Activated CD8-positive, alpha-beta memory T cell treated with anti-CD3 and anti-CD28 coated beads for 4 hours (primary cell): Measurements from ENCODE around the gene TMEM203.
A peak's percentile ranks its signal among the peaks of the same experiment; 100 is the strongest.

Experiments
- DNase-seq, 2 donors: peaks; one replicate each; pipeline ENCODE4 v3.0.0-alpha.2; 2020; ENCODE audit warnings: low read depth in 2 of 2

Gene TMEM203

DNA sequence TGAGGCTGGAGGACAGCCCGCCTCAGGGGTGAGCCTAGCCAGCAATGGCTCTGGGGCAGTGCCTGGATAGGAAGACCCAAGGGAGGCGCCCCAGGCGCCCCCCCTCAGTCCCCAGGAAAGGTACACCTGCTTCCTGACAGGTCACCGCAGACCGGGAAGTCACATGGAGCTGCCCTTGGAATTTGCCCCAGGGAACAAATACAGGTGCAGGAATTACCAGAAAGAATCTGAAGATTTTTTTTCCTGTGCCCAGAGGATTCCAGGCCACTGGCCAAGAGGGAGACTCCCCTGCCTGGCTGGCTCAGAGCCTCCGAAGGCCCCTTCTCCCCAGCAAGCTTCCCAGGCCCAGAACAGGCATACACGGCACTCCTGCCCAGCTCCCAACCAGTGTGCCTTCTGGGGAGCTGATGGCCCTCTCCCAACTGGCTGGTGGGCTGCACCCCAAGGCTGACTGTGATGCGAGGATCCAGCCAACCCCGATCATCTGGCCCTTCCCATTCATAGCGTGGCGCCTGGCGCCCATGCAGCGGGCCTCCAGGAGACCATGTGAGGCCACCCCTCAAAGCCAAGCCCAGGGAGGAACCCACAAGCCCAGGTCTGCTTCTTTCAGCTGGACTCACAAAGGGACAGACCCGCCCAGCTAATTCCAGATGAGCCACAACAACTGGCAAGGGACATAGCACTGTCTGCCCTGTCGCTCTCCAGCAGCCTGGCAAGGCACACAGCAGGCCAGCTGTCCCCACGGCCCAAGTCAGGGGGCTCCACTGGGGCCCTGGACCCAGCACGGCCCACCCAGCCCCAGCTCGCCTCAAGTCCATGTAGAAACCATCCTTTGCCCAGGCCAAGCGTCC is 7.2 kb downstream of the TMEM203 start:
- DNase-seq, result no peak

- no peak for DNase-seq
Observed at GRCh38 chr9:137195525-137196220, 9.8 kb downstream of the TMEM203 start.

DNA sequence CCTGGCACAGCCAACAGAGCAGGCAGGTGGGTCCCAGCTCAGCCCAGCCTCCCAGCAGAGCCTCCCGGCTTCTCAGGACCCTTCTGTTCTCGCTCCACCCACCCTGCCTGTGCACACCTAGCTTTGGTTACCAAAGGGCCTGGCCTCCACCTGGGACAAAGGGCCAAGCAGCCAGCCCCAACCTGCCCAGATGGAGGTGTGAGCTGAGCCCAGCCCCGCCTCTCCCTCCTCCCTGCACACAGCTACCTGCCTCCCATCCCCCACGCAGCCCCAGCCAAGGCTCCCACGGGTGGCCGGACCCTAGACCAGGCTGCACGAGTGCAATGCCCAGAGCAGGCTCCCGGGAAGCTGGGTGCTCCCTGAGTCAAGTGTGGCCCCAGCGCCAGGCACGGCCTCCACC is 10.5 kb downstream of the TMEM203 start:
- no peak for DNase-seq

GRCh38 chr9:137194388-137194787 is 11.1 kb downstream of the TMEM203 start:
- no peak for DNase-seq

DNA sequence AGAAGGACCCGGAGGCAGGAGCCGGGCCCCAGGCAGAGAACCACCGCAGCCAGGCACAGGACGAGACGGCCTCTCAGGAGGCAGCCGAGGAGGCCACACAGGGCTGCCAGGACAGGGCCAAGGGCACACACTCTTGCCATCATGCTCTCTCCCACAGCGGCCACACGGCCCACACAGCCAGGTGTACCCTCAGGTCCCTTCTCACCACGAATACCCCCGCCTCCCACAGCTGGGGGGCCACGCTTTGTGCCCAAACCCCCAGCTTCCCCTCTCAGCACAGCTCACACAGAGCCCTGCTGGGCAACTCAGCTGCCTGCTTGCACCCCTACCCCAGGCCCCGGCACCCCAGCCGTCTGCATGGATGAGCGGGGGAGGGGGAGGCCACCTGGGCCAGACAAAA is 11.7 kb downstream of the TMEM203 start:
- DNase-seq, result no peak

GRCh38 chr9:137192859-137193258 is 12.6 kb downstream of the TMEM203 start:
- DNase-seq, result no peak

DNA sequence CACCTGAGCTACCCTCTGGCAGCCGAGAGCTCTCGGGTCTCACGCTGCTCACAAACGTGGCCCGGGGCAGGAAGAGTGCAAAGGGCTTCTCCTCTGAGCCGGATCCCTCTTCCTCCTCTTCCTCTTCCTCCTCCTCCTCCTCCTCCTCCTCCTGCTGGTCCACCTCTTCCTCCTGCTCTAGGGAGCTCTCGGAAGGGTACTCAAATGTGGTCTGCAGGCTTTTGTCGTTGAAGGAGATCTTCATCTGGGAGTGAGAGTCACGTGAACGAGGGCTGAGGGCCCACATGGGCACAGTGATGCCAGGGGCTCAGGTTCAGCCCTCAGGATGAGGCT is 13.0 kb downstream of the TMEM203 start:
- DNase-seq, result no peak

DNA sequence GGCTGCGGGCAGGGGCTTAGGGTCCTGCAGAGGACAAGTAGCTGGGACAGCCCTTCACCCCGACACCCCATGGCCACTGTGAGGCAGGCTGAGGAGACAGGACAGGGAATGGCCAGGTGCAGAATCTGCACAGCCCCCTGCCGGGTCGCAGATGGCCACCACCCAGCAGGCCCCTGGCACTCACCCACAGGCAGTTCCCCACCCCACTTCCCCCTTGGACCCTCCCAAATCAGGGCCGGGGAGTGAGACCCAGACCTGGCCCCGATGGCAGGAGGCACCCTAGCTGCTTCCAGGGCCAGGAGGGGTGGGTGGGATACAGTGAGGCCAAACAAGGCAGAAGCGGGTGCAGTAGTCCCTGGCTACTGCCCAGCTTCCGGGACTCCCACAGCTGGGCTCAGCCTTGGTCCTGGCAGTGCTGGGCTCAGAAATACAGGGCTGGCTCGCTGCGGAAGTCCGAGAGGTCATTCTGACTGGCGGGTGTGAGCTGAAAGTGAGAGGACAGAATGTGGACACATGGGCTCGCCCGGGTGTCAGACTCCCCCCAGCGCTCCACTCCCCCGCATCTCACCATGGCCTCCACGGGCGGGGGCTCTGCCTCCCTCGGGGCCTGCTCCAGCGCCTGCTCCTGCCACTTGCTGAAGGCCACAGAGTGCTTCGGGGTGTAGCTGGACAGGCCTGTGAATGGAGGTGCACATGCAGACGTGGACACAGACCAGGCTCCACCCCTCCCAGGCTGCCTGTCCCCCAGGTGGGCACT is 13.6 kb downstream of the TMEM203 start:
- no peak for DNase-seq

- DNase-seq, result no peak
Observed at GRCh38 chr9:137191245-137191644, 14.2 kb downstream of the TMEM203 start.

DNA sequence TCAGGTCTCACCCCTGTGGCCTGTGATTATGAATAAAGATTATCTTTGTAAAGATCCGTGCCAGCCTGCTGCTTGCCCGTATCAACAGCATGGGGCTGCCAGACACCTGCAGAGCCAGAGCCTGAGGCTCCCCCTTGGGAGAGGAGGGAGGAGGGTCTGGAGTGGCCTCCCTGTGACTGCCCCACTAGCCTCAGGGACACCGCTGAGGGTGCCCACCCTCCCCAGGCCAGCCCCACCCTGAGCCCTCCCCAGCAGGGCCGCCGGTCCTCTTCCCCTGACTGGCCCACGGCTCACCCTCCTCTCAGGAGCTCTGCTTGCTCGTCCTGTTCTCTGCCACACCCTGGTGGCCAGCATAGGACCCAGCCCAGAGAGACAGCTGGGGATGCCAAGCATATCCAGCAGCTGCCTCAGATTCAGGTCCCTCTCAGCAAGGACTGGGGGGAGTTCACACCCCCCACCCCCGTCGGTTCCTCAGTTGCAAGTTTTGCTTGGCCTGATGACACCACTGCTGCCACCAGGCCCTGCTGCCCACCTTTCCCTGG is 15.1 kb downstream of the TMEM203 start:
- DNase-seq, result no peak

GRCh38 chr9:137189297-137190295 is 15.9 kb downstream of the TMEM203 start:
- DNase-seq, result no peak

DNA sequence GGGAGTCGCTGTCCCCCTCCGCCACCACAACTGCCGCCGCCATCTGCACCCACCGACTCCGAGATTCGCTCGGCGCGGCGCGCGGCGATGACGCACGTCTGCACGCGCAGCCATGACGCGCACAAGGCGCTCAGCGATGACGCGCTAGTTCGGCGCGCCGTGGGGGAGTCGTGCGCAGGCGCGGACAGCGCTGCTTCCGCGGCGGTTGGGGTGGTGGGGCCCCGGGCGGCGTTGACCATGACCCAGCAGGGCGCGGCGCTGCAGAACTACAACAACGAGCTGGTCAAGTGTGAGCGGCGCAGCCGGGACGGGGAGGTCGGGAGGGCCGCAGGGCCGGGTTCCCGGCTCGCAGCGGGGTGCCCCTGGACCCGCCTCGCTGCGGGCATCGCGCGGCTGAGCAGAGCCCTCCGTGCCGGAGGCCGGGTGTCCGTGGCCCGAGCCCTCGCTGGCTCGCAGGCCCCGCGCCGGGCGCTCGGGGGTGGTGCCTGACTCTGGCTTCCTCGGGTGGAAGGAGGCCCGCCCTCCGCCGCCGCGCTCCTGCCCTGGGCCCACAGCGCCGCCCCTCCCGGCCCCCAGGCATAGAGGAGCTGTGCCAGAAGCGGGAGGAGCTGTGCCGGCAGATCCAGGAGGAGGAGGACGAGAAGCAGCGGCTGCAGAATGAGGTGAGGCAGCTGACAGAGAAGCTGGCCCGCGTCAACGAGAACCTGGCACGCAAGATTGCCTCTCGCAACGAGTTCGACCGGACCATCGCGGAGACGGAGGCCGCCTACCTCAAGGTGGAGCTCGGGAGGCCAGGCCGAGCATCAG is 16.8 kb downstream of the TMEM203 start, which contains the start of the genes ANAPC2 and SSNA1:
Gene ANAPC2 (minus strand): TSS at position 71 of the 807 bp plus-strand sequence. CDS start 28 bp downstream, at position 43.
Gene SSNA1 (plus strand): TSS at position 187 of the 807 bp plus-strand sequence. CDS start 51 bp downstream, at position 238.
- peak; percentile 82 to 91 for DNase-seq

DNA sequence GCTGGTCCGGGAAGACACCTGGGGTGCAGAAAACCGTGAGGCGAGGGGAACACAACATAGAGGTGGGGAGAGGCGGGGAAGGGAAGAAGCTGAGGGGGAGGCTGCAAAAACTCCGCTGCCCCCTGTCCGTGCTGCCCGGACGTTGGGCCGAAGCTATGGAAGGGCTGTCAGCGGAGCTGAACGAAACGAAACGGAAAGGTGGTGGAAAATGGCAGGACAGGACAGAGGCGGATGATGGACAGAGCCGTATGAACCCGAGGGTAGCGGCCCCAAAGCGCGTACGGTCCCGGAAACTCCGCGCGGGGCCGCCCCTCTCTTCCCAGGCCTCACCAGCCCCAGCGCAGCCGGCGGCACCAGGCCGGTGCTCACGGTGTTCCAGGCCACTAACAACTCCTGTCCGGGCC is 17.4 kb downstream of the TMEM203 start:
- DNase-seq, result no peak

- DNase-seq, result no peak
Observed at GRCh38 chr9:137187386-137187785, 18.1 kb downstream of the TMEM203 start.

DNA sequence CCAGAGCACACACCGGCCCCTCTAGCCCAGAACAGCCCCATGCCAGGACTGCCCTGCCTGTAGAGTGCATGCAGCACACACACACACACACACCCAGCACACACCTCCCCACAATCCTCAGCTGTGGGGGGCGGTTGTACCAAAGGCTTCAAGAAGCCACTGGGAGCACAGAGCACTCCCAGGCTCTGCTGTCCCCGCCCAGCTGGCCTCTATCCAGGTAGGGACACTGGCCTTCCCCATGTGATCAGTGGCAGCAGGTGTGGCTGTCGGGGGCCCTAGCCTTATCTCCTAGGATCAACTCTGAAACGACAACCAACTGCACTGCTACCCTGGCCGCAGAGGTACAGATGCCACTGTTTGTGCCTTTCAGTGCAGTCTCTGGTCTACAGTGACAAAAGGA is 19.1 kb downstream of the TMEM203 start:
- DNase-seq, result no peak

DNA sequence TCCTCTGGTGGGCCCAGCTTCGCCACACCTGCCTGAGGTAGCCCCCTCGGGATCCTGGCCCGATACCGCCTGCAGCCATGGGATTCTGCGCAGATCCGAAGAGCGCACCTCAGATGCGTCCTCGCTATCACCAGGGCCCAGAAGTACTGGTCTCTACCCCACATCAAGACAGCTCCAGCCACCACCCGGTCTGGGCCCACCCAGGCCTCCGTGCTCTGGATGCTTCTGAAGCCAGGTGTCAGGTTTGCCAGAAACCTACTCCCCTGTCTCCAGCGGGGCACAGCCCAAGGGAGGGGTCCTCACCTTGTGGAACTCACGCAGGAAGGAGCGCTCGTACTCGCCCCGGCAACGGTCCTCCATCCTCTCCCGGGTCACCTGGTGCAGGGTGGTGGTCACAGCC is 19.5 kb downstream of the TMEM203 start:
- no peak for DNase-seq

DNA sequence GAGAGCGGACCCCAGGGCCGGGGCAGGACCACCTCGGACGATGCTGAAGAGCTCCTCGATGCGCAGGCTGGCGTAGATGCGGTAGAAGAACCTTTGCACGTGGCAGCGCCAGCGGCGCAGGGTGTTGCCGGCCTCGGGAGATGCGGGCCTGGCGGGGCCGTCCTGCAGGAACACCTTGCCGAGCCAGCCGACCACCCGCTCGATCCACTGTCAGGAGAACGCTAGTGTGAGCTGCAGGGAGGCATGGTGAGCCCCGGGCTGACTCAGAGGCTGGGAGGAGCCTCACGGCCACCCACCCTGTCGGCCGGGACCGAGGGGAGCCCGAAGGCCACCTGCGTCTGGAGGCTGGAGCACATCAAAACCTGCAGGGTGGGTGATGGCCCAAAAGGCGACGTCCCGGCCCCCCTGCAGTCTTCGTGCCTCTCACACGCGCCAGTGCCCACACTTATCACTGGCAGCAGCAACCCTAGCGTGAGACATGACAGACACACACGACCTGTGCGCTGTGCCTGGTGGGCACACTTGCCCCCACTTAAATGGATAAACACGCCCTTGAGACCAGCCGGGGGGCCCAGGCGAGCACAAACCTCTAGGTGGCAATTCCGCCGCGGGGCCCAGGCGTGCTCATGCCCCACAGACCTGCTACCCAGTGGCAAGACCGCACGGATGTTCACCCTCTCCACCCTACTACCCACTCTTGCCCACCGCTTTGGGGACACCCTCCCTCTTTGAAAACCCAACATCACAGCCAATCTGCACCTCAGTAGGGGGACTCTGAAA is 20.4 kb downstream of the TMEM203 start:
- no peak for DNase-seq

GRCh38 chr9:137183980-137184595 is 21.4 kb downstream of the TMEM203 start:
- no peak for DNase-seq

DNA sequence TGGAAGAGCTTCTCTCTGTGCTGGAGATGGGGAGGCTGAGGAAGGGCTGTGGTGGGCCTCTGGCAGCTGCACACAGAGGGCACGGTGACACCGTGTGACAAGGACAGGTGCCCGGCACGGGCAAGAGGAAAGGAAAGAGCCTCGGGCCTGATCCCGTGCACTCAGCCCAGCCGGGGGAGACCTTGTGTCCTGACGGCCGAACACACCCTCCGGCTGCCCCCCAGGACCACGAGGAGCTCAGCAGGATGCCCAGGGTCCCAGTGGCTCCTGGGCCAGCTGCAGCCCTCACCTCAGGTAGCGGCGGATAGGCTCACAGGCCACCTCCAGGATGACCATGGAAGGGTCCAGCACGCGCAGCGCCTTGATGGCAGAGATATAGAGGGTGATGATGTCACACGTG is 22.6 kb downstream of the TMEM203 start:
- no peak for DNase-seq
